ENCODE results near the gene TMEM33.

Gene TMEM33

DNA sequence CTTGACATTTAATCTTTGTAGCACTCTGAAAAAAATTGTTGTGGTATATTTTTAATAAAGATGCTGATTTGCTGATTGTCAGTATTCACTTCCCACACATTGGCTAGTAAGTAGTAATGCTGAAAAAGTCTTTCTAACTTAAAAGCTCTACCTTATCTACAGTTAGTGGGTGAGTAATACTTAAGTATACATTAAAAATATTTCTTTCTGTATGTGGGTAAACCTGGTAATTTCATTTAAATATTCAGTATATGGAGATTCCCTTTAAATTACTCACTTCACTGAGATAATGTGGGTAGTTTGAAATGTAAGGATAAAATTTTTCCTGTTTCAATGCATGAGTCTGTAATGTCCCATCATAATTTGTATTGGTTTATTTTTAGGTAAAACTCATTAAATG is 5.6 kb downstream of the TMEM33 start:
- no peak for DNase-seq (ENCODE audit: low read depth)

DNA sequence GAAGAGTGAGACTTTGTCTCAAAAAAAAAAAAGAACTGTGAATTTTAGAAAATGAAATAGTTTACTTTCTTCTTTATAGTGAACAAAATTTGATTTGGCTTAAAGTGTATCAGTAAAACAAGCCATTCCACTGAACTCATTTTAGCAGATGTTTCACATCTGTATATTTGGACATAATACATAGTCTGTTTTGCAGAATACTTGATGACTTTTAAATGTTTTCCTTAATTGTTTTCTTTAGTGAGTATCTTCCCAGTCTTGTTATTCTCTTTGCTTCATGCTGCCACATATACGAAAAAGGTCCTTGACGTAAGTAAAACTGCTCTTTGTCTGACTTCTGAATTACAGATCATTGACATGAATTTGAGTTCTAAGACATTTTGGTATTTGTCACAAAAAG is 8.3 kb downstream of the TMEM33 start:
- no peak for DNase-seq (ENCODE audit: low read depth)

DNA sequence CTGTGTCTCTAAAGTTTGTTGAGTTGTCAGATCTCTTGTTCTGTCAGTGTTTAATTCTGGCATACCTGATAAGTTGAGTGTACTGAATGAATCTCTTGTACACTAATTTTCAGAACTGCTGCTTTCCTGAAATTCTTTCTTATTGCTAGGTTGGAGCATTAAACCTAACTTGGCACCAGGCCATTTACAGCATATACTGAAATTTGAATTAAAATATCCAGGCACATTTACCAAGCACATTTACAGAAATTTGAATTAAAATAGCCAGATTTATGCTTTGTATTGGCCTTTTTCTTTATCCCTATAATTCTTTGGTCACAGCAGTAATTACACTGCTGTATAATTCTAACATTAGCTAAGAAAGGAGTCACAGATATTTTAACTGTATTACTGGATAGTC is 8.9 kb downstream of the TMEM33 start:
- DNase-seq (ENCODE audit: low read depth): no peak

DNA sequence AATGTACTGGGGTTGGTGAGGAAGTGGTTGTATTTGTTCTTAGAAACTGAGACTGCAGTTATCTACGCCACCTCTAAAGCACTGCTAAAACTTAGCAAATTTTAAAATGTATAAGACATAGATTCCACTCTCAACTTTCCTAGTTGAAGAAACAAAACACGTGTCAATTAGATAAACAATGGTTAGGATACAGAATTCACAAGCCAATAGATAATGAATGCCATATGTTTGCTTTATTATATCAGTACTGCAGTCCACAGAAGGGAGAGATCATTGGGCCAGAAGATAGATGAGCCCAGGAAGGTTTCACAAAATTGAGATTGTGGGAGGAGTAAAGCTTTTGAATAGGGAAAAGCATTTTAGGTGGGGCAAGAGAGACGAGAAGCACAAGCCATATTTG is 14.3 kb downstream of the TMEM33 start:
- DNase-seq (ENCODE audit: low read depth): no peak

DNA sequence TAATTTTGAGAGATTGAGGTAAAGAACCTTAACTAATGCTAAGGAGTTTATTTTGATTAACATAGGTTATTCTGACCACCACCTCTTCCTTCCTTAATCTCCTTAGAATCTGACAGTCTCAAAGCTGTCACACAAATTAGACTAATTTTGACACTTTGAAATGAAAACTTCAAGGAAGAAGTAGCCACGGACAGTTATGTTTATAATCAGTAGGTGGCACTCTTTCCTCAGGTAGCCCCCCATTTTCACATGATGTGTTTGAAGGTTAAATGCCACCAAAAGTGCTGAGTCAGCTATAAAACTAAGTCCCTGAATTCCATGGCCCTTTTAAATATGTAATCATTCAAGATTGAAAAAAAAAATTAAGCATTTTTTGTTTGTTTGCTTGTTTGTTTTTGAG is 22.4 kb downstream of the TMEM33 start:
- no peak for DNase-seq (ENCODE audit: low read depth)

DNA sequence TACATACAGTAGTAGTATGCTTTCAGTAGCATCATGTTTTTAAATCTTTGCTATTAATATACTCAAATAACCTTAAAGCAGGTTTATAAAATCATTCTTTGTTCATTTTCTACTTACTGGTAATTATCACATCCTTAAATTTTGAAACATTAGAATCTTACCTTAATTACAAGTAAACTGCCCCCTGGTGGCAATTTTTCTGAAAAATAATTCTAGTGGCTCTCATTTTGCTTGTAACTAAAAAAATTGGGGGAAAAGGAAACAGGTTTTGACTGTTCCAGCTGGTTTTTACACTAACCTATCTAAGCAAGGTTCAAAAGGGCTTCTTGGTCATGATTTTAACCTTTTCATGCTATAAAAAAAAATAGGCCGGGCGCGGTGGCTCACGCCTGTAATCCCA is 27.9 kb downstream of the TMEM33 start:
- DNase-seq (ENCODE audit: low read depth): no peak

DNA sequence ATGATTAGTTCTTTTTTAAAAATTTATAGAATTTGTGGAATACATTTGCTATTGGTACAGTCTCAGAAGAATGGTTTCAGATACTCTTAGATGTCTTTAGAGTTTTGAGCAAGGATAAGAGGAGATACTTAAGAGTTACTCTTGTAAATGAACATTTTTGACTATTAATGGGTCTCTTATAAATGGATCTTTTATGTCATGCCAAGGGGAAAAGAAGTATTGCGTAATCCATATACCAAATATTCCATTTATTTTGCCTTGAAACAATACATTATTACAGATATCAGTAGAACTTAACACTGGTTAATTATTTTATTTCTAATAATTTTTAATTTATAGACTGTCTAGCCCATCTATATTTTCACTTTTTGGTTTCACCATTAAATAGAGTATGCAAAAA is 29.2 kb downstream of the TMEM33 start:
- no peak for DNase-seq (ENCODE audit: low read depth)

DNA sequence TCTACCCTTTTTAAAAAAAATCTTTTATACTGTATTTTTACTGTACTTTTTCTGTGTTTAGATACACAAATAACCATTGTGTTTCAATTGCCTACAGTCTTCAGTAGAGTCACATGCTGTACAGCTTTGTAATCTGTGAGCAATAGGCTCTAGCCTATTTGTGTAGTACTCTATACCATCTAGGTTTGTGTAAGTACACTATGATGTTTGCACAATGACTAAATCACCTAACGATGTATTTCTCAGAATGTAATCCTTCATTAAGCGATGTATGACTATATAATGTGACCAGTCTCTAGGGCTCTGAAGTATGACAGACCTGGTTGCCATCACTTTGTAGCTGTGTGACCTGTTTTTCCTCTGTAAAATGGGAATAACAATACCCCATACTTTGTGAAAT is 32.2 kb downstream of the TMEM33 start:
- DNase-seq (ENCODE audit: low read depth): no peak

DNA sequence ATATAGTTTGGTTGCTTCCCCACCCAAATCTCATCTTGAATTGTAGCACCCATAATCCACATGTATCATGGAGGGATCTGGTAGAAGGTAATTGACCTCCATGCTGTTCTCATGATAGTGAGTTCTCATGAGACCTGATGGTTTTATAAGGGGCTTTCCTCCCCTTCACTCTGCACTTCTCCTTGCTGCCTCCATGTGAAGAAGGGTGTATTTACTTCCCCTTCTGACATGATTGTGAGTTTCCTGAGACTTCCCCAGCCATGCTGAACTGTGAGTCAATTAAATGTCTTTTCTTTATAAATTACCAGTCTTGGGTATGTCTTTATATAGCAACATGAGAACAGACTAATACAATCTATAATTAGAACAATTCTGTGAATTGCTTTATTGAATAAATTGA is 34.4 kb downstream of the TMEM33 start:
- DNase-seq (ENCODE audit: low read depth): no peak

DNA sequence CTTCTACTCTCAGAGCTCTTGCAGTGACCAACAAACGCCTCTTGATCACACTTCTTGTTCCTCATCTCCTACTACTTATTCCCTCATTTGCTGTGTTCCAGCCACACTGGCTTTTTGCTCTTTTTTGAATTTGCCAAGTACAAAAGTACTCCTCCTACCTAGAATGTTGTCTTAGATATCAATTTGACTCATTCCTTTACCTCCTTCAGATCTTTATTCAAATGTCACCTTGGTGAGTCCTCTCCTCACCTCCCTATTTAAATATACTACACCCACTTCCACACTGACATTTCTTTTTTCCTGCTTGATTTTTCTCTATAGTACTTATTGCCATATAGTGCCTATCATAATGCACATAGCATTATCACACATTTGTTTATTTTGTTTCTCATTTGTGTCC is 40.1 kb downstream of the TMEM33 start:
- no peak for DNase-seq (ENCODE audit: low read depth)

DNA sequence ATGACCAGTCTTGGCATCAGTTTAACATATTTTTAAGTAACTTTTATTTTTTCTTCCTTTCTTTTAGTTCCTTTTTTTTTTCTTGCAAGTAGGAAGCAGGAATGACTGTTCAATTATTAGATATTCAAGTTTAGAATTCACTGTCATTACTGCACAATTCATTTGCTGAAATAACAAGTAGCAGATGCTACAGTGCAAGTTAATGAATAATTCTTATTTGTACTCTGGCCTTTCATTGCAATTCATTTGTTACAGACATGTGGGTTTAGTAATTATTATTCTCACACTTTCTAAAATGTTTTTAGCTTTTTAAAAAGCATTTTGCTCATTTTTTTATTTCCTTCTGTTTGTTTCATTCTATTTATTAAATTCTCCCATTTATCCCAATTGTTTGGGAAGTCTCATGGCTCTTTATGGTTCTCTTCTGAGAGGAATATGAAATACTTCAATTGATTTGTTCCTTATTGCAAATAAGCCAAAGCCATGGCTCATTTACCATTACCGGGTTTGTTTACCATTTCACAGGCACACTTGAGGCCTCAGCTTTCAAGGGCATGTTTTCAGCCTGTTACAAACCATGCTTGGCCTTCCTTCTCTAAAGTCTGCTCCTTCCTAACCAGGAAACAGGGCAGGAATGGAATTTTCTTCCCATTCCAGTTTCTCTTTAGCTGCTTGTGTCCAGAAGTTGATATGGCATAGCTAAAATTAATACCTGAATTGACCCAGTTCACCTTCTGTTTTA is 41.7 kb downstream of the TMEM33 start:
- no peak for DNase-seq (ENCODE audit: low read depth)

DNA sequence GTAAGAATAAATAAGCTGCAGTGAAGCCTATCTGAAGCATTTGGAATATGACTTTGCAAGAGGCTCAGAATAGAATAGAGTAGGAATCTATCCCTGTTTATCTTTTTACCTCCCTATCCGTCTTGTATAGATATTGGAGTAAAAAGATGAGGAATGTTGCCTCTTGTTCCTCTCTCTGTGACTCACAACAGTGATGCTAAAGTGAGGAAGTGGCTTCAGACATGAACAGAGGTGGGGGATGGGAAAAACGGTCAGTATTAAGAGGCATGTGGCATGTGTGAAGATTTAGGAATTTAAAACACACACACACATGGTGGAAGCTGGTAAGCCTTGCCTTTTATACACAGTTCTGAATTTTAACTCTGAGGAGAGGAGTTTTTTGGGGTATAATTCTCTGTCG is 42.5 kb downstream of the TMEM33 start:
- DNase-seq (ENCODE audit: low read depth): no peak

DNA sequence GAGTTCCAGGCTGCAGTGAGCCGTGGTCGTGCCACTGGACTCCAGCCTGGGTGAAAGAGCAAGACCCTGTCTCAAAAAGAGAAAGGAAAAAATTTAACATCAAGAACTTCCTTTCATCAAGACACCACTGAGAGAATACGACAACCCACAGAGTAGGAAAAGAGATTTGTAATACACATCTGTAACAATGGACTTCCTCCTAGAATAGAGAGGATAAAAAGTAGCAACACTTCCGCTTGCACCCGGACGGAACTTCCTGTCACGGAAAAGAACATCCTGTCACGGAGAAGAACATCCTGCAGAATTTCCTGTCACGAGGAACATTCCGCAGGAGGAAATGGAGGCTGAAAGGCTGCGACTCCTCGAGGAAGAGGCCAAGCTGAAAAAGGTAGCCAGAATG is 46.2 kb downstream of the TMEM33 start, which contains the start of gene DCAF4L1:
TSS of gene DCAF4L1 (plus strand) at position 301 of the 400 bp plus-strand sequence. CDS start at position 338, 37 bp downstream.
- DNase-seq (ENCODE audit: low read depth): no peak

DNA sequence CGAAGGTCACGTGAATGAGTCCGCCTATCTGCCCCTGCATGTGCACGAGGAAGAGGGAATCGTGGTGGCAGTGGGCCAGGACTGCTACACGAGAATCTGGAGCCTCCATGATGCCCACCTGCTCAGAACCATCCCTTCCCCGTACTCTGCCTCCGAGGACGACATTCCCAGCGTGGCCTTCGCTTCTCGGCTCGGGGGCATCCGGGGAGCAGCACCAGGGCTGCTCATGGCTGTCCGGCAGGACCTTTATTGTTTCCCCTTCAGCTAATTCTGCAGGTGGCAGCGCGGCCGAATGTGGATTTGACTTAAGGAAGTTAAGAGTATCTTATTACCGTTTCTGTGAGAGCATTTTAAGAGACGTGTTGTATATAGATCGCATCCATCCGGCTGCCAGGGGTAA is 47.5 kb downstream of the TMEM33 start:
- no peak for DNase-seq (ENCODE audit: low read depth)

DNA sequence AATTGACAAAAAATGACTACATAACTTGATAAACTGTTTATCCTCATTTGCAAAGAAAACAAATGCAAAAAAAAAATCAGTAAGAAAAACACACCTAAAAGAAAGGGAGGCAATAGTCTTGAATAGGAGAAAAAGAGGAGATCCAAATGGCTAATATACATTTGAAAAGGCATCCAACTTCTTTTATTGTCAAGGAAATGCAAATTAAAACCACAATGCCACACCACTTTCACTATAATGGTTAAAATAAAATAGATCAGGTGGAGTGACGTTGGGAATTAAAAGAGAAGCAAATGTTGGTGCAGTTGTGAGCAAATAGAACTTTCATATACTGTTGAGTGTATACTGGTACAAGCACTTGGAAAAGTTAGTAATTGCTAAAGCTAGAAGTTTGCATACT is 49.9 kb downstream of the TMEM33 start:
- no peak for DNase-seq (ENCODE audit: low read depth)

DNA sequence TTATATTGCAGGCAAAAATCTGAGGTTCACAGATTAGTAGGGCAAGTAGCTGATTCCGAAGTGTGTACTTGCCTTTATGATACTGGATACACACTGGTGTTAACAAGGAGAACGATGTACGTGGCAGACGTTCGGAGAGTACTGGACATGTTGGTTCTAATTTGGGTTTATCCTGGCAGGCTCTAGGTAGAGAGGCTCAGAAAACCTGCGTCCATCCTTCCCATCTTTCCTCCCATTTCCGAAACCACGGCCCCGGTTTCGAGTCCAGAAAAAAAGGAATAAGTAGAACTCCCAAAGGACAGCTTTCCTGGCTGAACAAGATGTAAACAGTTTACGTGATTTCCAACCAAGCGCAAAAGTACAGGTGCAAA is 54.8 kb downstream of the TMEM33 start:
- no peak for DNase-seq (ENCODE audit: low read depth)

DNA sequence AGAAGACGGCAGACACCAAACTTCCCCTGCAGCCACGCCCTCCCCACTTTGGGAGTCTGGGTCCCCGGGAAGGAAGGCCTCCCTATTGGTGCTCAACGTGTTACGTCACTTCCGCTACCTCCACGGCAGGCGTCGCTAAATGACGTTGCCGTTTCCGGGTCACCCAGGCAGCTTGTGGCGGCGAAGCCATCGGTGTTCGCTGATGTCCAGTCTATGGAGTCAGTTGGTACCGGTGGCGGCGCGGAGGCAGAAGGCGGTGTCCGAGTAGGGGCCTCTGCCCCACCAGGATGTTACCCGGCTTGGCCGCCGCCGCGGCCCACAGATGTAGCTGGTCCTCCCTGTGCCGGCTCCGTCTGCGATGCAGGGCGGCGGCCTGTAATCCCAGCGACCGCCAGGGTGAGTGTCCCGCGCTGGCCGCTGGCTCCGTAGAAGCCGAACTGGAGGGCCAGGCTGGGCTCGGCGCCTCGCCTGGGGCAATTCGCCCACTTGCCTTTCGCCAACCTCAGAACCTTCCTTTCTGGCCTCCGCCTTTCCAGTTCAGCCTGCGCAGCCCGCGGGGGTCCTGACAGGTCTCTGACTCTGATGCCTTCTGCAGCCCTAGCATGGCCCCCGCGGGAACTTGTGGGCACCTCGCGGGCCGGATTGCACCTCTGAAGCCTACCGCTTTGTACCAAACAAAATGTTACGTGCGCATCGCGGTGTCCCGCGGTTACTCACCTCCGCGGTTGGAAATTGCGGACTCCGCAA is 55.3 kb downstream of the TMEM33 start, which contains the start of gene SLC30A9:
TSS of gene SLC30A9 (plus strand) at position 166 of the 747 bp plus-strand sequence. CDS start at position 288, 122 bp downstream.
- peak; percentile 88 for DNase-seq (ENCODE audit: low read depth)

DNA sequence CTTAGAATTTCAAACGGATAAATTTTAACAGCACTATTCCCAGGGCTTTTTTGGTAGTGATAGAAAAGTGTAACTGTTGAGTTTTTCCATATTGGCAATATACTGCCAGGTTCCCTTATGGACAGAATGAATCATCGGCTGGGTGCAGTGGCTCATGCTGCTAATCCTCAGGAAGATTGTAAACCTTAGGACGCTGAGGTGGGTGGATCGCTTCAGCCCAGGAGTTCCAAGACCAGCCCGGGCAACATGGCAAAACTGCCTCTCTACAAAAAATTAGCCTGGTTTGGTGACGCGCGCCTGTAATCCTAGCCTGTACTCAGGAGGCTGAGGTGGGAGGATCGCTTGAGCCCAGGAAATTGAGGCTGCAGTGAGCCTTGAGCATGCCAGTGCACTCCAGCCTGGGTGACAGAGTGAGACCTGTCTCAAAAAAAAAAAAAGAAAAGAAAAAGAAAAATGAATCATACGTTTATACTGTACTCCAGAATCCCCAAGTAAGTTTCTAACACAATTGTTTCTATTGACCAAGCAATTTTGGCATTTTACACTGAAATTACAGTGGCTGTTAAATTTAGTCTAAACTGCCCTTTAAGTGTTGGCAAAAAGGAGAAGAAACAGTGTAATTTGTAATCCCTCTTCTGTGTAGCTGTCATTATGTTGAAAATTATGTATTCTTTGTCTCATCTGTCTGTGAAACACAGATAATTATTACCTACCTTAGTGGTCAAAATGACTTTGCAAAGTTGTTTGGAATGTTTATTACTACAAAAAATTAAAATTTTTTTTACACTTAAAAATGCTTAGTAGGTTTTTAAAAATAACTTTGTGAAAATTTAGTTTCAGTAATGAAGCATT is 56.9 kb downstream of the TMEM33 start:
- DNase-seq (ENCODE audit: low read depth): no peak

DNA sequence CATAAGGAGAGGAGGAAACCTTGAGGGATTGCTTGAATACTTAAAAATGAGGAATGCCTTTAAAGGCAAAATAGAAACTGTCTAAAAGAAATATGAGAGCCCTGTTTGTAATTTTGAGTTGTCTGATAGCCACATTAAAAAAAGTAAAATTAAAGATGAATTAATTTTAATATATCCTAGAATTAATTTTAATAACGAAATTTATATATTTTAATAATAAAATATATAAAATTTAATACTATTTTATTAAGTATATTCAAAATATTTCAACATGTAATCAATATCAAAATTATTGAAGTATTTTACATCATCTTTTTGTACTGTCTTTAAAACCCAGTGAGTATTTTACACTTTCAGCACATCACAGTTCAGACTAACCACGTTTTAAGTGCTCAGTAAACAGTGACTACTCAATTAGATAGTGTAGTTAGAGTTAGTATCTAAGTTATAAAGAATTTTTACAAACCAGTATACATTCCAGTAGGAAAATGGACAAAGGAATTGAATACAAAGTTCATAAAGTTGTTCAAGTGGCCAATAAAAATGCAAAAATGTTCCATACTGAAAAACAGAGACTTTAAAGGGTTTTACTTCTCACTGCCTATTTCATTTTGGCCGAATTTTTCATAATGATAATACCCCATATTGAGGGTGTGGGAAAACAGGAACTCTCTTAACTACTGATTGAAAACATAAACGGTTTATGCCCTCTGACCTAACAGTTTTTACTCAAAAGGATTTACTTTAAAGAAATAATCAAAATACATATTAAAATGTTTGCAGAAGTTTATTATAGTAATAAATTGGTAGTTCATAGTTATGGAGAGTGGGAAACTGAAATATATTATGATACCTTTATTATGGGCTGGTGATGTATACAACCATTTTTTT is 58.0 kb downstream of the TMEM33 start:
- DNase-seq (ENCODE audit: low read depth): no peak

DNA sequence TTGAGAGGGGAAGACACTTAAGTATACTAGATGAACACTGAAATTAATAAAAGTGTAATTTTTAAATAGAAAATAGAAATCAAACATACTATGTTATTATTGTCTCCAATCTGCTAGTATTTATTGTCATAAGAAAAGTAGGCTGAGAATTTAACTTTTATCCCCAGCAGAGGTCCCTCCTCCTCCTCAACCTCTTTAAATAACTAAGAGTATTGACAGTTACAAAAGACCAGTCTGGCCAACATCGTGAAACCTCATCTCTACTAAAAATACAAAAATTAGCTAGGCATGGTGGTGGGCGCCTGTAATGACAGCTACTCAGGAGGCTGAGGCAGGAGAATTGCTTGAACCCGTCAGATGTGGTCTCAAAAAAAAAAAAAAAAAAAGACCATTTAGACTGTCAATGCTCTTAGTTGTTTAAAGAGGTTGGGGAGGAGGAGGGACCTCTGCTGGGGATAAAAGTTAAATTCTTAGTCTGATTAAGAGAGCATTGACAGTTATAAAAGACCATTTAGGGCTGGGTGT is 59.3 kb downstream of the TMEM33 start:
- DNase-seq (ENCODE audit: low read depth): no peak

DNA sequence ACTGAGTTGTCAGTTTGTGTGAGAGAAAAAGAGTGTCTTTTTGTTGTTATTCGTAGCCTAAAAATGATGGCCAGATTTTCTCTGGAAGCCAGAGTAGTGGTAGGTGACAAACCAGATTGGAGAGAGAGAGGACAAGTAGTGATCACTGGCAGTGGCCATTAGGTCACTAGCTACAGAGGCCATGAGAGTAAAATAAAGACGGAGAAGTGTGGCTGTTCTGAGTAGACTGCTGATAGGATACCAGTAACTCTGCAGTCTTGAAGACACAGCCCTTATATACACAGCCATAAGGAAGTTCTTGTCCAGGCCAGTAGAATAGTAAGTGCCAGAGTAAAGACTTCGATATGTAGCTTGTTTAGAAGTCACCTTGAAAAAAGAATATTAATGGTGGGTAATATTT is 62.8 kb downstream of the TMEM33 start:
- DNase-seq (ENCODE audit: low read depth): no peak

Data from stimulated activated CD8-positive, alpha-beta memory T cell treated with anti-CD3 and anti-CD28 coated beads, Interleukin-4, amount 100 ng/mL, for 24 hours (primary cell).